Fibroblast of the aortic adventitia (primary cell): ENCODE data around the gene ATXN7. TPM values are rescaled to one million over a fixed set of nuclear protein-coding genes. Genes with fewer than 3 reads are reported as not detected.

Experiments
- DNase-seq: peaks from one replicate; pipeline ENCODE4 v3.0.0-alpha.2; 2010; ENCODE audit warnings: low read depth
- H3K4me3 ChIP-seq: 2 replicates; pipeline ENCODE4 v1.5.1; 2011; ENCODE audit warnings: low read depth, mild to moderate bottlenecking, control low read depth, low read length, moderate library complexity
- CTCF ChIP-seq: IDR thresholded peaks from 2 replicates; pipeline ENCODE4 v1.5.1; 2011; ENCODE audit warnings: mild to moderate bottlenecking, low read length, control low read depth, inconsistent platforms; ENCODE audit not compliant: insufficient read depth
- total RNA-seq: library from RNA; depleted of rRNA; stranded (reverse); fragments of >200 nt; gene quantifications from 2 replicates; pipeline ENCODE4 v1.2.3, GENCODE V29; 2012; ENCODE audit warnings: low replicate concordance

The ATXN7 gene
- total RNA-seq, 1 donor, result 21.0 TPM

- H3K4me3 ChIP-seq, result peak overlapping the region; percentile 71
- no peak for TF ChIP-seq CTCF
- peak; percentile 32 for DNase-seq
Observed at GRCh38 chr3:63910891-63911290, 47.2 kb downstream of the ATXN7 start.

GRCh38 chr3:63911509-63911872, 47.8 kb downstream of the ATXN7 start:
- TF ChIP-seq CTCF, result no peak
- no peak for DNase-seq

GRCh38 chr3:63911873-63912767, 48.5 kb downstream of the ATXN7 start, which contains the start of gene SCAANT1:
SCAANT1 (minus strand) TSS chr3:63912383.
- H3K4me3 ChIP-seq, result peak within 1 kb of the TSS; percentile 71
- no peak for TF ChIP-seq CTCF
- peak; percentile 89 for DNase-seq

More at GRCh38 chr3:63911509-63911872, 47.8 kb downstream of the ATXN7 start:
- peak overlapping the region; percentile 71 for H3K4me3 ChIP-seq

GRCh38 chr3:63912768-63913588, 49.3 kb downstream of the ATXN7 start:
- TF ChIP-seq CTCF, result no peak
- DNase-seq, result peak; percentile 76
- peak overlapping the region; percentile 71 for H3K4me3 ChIP-seq

GRCh38 chr3:63914312-63914711, 50.6 kb downstream of the ATXN7 start:
- no peak for TF ChIP-seq CTCF
- H3K4me3 ChIP-seq, result no peak overlapping the region
- DNase-seq, result peak; percentile 72

- peak; percentile 56 for DNase-seq
- TF ChIP-seq CTCF, result no peak
- H3K4me3 ChIP-seq, result no peak overlapping the region
Observed at GRCh38 chr3:63918321-63918720, 54.7 kb downstream of the ATXN7 start.
